Neural crest cell (in vitro differentiated cells): ENCODE measurements around the gene NRXN3. TPM values are rescaled to one million over a fixed set of nuclear protein-coding genes. Genes with fewer than 3 reads are reported as not detected.

ENCODE experiments used
- DNase-seq: peaks from one replicate; pipeline ENCODE4 v3.0.0; 2021; ENCODE audit warnings: low read depth, mixed read lengths, low spot score
- H3K27ac Mint-ChIP-seq: one replicate; pipeline ENCODE4 v1.8.0; 2021; ENCODE audit warnings: mild to moderate bottlenecking, mixed read lengths; ENCODE audit not compliant: unreplicated experiment
- H3K27me3 Mint-ChIP-seq: 2 replicates; pipeline ENCODE4 v1.8.0; 2021; ENCODE audit warnings: low read depth, mild to moderate bottlenecking, mixed read lengths
- H3K36me3 Mint-ChIP-seq: 2 replicates; pipeline ENCODE4 v1.8.0; 2021; ENCODE audit warnings: low read depth, mild to moderate bottlenecking, mixed read lengths
- H3K4me1 Mint-ChIP-seq: 2 replicates; pipeline ENCODE4 v1.8.0; 2021; ENCODE audit warnings: mixed read lengths
- H3K4me3 Mint-ChIP-seq: one replicate; pipeline ENCODE4 v1.8.0; 2021; ENCODE audit warnings: mild to moderate bottlenecking, mixed read lengths
- H3K9me3 Mint-ChIP-seq: 2 replicates; pipeline ENCODE4 v1.8.0; 2021; ENCODE audit warnings: mixed read lengths
- CTCF ChIP-seq: fragments of 200-600 bp; sonication (generic); conservative IDR thresholded peaks from 2 replicates; pipeline ENCODE4 v1.5.0; 2021; ENCODE audit warnings: antibody characterized with exemption, mild to moderate bottlenecking
- total RNA-seq: library from RNA; stranded (reverse); gene quantifications from 2 replicates; pipeline ENCODE4 v1.2.1, GENCODE V29; 2021

The NRXN3 gene
- total RNA-seq, 1 donor from 2014 or later = 2.5 TPM

DNA sequence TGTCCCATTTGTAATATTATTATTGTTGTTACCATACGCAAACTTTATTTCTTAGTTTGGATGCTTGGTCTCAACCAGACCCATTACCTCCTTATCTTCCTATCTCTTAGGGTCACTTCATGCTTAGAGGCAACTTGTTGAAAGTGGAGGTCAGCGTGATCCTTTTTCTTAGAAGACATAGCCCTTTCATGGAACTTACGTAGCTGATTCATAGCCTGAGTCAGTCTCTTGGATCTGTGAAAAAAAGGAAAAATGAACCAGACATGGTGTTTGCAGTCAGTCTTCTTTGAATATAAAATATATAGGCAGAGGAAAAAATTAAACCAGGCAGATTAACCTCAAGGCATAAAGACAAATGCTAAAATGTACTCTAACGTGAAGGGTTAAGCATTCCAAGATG lies 1427.4 kb downstream of the NRXN3 start:
- no peak for DNase-seq
- TF ChIP-seq CTCF = no peak
- Mint-ChIP-seq H3K4me1 (no peaks in the 10 kb centered on the region), H3K27me3 (no peaks in the 10 kb centered on the region), H3K27ac (no peak overlapping the region), H3K4me3 (no peak overlapping the region), H3K9me3 (peaks cover 8% of the 10 kb centered on the region), H3K36me3 (no peaks in the 10 kb centered on the region)

DNA sequence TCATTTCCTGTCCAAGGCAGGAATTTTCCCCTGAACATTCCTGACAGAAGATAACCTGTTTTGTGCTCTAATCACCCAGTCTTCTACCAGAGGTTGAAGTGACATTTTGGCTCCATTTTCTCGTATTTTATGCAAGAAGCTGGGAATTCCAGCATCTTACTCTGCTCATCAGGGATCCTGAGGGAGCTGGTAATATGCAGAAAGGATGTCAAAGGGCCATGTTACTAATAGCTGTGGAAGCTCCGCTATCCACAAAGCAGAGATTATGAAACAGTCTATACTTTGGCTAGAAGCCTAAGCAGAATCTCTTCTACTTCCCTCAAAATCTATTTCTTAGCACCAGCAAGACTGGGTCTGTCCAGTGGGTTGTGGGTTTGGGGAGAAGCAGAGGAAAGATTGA lies 1428.2 kb downstream of the NRXN3 start:
- no peak for TF ChIP-seq CTCF
- DNase-seq = no peak
- no peak overlapping the region for H3K4me3 Mint-ChIP-seq
- no peaks in the 10 kb centered on the region for H3K4me1 Mint-ChIP-seq
- H3K27me3 Mint-ChIP-seq = no peaks in the 10 kb centered on the region
- H3K9me3 Mint-ChIP-seq = peaks cover 8% of the 10 kb centered on the region
- no peak overlapping the region for H3K27ac Mint-ChIP-seq
- no peaks in the 10 kb centered on the region for H3K36me3 Mint-ChIP-seq

DNA sequence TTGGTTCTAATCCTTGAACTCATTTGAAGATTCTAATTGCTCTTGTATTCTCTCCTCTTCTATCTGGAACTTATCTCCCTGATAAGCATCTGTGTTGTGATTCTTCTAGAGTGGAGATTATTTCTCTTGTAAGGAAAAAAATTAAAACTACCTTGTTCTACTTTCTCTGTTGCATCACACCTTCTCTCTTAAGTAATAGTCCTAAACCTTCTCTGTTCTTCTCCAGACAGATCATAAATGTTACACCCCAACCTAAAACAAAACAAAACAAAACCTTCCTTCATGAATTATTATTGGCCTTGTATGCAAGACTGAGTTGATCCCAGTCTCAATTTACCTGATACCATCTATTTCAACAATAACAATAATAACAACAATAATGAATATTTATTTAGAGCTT lies 1429.1 kb downstream of the NRXN3 start:
- Mint-ChIP-seq H3K36me3 (no peaks in the 10 kb centered on the region), H3K4me1 (no peaks in the 10 kb centered on the region), H3K9me3 (peaks cover 5% of the 10 kb centered on the region), H3K27me3 (no peaks in the 10 kb centered on the region), H3K27ac (no peak overlapping the region), H3K4me3 (no peak overlapping the region)
- no peak for TF ChIP-seq CTCF
- no peak for DNase-seq

GRCh38 chr14:79600406-79600805 lies 1430.2 kb downstream of the NRXN3 start:
- no peaks in the 10 kb centered on the region for H3K27me3 Mint-ChIP-seq
- peaks cover 5% of the 10 kb centered on the region for H3K9me3 Mint-ChIP-seq
- no peaks in the 10 kb centered on the region for H3K4me1 Mint-ChIP-seq
- H3K4me3 Mint-ChIP-seq = no peak overlapping the region
- DNase-seq = no peak
- no peak for TF ChIP-seq CTCF
- H3K36me3 Mint-ChIP-seq = no peaks in the 10 kb centered on the region
- H3K27ac Mint-ChIP-seq = no peak overlapping the region

DNA sequence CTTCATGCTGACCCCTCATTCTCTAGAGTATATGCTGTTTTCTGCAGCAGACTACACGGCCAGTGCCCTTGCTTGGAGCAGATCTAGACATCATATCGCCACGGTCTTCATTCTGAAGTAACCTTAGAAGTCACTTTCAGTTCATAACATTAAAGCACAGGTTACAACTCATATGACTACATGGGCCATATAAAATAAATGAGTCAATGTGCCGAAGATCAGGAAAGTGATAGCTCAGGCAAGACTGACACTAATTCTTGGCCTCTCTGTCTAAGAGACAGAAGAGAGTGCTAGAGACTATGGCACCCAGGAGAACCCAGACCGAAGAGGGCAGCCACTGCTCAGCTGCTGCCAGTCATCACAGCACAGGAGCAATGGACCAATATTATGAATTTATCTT lies 1431.4 kb downstream of the NRXN3 start:
- no peak for DNase-seq
- Mint-ChIP-seq H3K4me3 (no peak overlapping the region), H3K27ac (no peak overlapping the region), H3K4me1 (no peaks in the 10 kb centered on the region), H3K27me3 (no peaks in the 10 kb centered on the region), H3K36me3 (no peaks in the 10 kb centered on the region), H3K9me3 (peaks cover 2% of the 10 kb centered on the region)
- TF ChIP-seq CTCF = no peak

GRCh38 chr14:79602045-79602444 lies 1431.9 kb downstream of the NRXN3 start:
- H3K4me1 Mint-ChIP-seq = no peaks in the 10 kb centered on the region
- H3K9me3 Mint-ChIP-seq = no peaks in the 10 kb centered on the region
- no peak for TF ChIP-seq CTCF
- no peak overlapping the region for H3K27ac Mint-ChIP-seq
- DNase-seq = no peak
- no peaks in the 10 kb centered on the region for H3K36me3 Mint-ChIP-seq
- no peak overlapping the region for H3K4me3 Mint-ChIP-seq
- H3K27me3 Mint-ChIP-seq = no peaks in the 10 kb centered on the region
